DOHH2 (cell line): ENCODE results near the gene MADD.

ENCODE experiments used
- CTCF ChIP-seq: fragments of 200-600 bp; sonication (generic); IDR thresholded peaks from one replicate; pipeline ENCODE4 v1.5.1; 2014; ENCODE audit warnings: antibody characterized with exemption, mild to moderate bottlenecking, low read depth, low read length; ENCODE audit not compliant: poor library complexity, severe bottlenecking
- EZH2phosphoT487 ChIP-seq: fragments of 200-600 bp; sonication (generic); IDR thresholded peaks from 2 replicates; pipeline ENCODE4 v1.6.1; 2017; ENCODE audit warnings: borderline replicate concordance, mild to moderate bottlenecking, antibody characterized with exemption, low read length, moderate library complexity, mixed read lengths

GRCh38 chr11:47314992-47315391 is 45.1 kb downstream of the MADD start:
- no peak for TF ChIP-seq CTCF
- no peak for TF ChIP-seq EZH2phosphoT487
